ENCODE measurements around the gene MLLT3.
A peak's percentile ranks its signal among the peaks of the same experiment; 100 is the strongest.
"Not testable (repeated sequence)": the region's sequence is repeated elsewhere in the genome, so short reads cannot be mapped to it uniquely, and the experiment has no call there.

MLLT3 gene

GRCh38 chr9:20593537-20593936, 28.8 kb downstream of the MLLT3 start:
- no peak for DNase-seq

GRCh38 chr9:20593105-20593504, 29.2 kb downstream of the MLLT3 start:
- no peak for DNase-seq

- no peak for DNase-seq
Observed at GRCh38 chr9:20592673-20593072, 29.6 kb downstream of the MLLT3 start.

GRCh38 chr9:20591223-20591622, 31.1 kb downstream of the MLLT3 start:
- DNase-seq = no peak

- DNase-seq = no peak
Observed at GRCh38 chr9:20584968-20585643, 37.2 kb downstream of the MLLT3 start.

- not testable (repeated sequence) for DNase-seq
Observed at GRCh38 chr9:20583088-20583487, 39.2 kb downstream of the MLLT3 start.

- DNase-seq = no peak
Observed at GRCh38 chr9:20582150-20582549, 40.1 kb downstream of the MLLT3 start.

GRCh38 chr9:20580673-20581072, 41.6 kb downstream of the MLLT3 start:
- DNase-seq = no peak

GRCh38 chr9:20579524-20580314, 42.6 kb downstream of the MLLT3 start:
- no peak for DNase-seq

- no peak for DNase-seq
Observed at GRCh38 chr9:20573023-20573422, 49.3 kb downstream of the MLLT3 start.

- no peak for DNase-seq
Observed at GRCh38 chr9:20570756-20571155, 51.5 kb downstream of the MLLT3 start.

- no peak for DNase-seq
Observed at GRCh38 chr9:20570087-20570486, 52.2 kb downstream of the MLLT3 start.

GRCh38 chr9:20569525-20569924, 52.8 kb downstream of the MLLT3 start:
- no peak for DNase-seq

- no peak for DNase-seq
Observed at GRCh38 chr9:20568400-20568799, 53.9 kb downstream of the MLLT3 start.

- no peak for DNase-seq
Observed at GRCh38 chr9:20566401-20566800, 55.9 kb downstream of the MLLT3 start.

GRCh38 chr9:20564650-20565049, 57.6 kb downstream of the MLLT3 start:
- no peak for DNase-seq

GRCh38 chr9:20563917-20564316, 58.4 kb downstream of the MLLT3 start:
- DNase-seq = no peak

GRCh38 chr9:20562051-20562450, 60.2 kb downstream of the MLLT3 start:
- DNase-seq = no peak

- DNase-seq = no peak
Observed at GRCh38 chr9:20561531-20561930, 60.8 kb downstream of the MLLT3 start.

GRCh38 chr9:20559231-20559890, 62.9 kb downstream of the MLLT3 start:
- no peak for DNase-seq

- peak; percentile 32 to 46 for DNase-seq
Observed at GRCh38 chr9:20558566-20559016, 63.7 kb downstream of the MLLT3 start.

GRCh38 chr9:20557890-20558565, 64.3 kb downstream of the MLLT3 start:
- no peak for DNase-seq

- DNase-seq = no peak
Observed at GRCh38 chr9:20557285-20557684, 65.0 kb downstream of the MLLT3 start.
